GM19239 (cell line): ENCODE data around the gene PSPN.
A peak's percentile ranks its signal among the peaks of the same experiment; 100 is the strongest.
"Not testable (repeated sequence)": the region's sequence is repeated elsewhere in the genome, so short reads cannot be mapped to it uniquely, and the experiment has no call there.

Source experiments
- DNase-seq: peaks from one replicate; pipeline ENCODE4 v3.0.0; 2011; ENCODE audit warnings: low spot score; ENCODE audit not compliant: insufficient read length
- FAIRE-seq: peaks from 2 replicates; lab custom pipeline; 2011; peaks lifted over from hg19 to GRCh38; lab: Jason Lieb, UNC

Gene PSPN

GRCh38 chr19:6374161-6374709, 1.5 kb downstream of the PSPN start:
- no peak for DNase-seq
- no peak for FAIRE-seq

DNA sequence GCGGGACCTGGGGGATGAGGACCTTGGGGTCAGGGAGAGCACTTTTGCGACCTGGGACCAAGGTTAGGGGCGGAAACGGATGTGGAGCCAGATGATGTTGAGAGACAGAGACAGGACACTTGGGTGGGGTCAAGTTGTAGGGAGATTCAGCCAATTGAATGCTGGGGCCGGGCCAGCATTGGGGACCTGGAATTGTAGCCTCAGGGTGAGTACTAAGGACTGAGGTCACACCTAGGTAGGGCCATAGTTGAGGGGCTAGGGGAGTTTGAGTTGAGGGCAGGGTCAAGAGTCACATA, 2.0 kb downstream of the PSPN start:
- FAIRE-seq (peak; percentile 61), DNase-seq (peak; percentile 51)

GRCh38 chr19:6373096-6373812, 2.5 kb downstream of the PSPN start:
- DNase-seq: peak; percentile 93
- FAIRE-seq: peak; percentile 100

- peak; percentile 94 for DNase-seq
- peak; percentile 100 for FAIRE-seq
Observed at GRCh38 chr19:6372594-6373095, 3.1 kb downstream of the PSPN start, which contains the start of gene ALKBH7. Gene ALKBH7 (plus strand): TSS chr19:6372794. CDS start chr19:6372821, 27 bp downstream.

DNA sequence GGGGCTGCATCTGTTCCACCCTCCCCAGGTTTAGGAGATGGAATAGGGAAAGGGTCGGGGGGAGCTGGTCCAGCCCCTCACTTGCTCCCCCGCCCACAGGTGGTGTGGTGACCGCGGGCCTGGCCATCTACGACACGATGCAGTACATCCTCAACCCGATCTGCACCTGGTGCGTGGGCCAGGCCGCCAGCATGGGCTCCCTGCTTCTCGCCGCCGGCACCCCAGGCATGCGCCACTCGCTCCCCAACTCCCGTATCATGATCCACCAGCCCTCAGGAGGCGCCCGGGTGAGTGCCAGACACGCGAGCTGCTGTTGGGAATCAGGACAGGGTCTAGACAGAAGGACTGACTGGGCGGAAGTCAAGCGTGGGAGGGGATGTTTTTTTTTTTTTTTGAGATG, 11.4 kb downstream of the PSPN start:
- FAIRE-seq (no peak), DNase-seq (no peak)

GRCh38 chr19:6362351-6362801, 13.4 kb downstream of the PSPN start:
- FAIRE-seq (no peak), DNase-seq (no peak)

DNA sequence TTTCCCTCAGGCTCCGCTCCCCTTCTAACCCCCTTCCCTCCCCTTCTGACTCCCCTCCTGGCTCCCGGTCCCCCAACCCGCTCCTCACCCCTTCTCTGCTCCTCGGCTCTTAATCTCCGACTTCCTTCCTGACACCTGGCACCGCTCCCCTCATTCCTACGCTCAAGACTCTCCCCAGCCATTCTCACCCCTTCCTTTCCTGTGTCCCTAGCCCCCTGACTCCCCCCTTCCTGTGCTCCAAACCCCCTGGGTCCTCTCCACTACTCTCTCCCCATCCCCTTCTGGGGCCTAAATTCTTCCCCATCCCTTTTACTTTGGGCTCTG, 13.7 kb downstream of the PSPN start:
- no peak for DNase-seq
- FAIRE-seq: peak; percentile 84

DNA sequence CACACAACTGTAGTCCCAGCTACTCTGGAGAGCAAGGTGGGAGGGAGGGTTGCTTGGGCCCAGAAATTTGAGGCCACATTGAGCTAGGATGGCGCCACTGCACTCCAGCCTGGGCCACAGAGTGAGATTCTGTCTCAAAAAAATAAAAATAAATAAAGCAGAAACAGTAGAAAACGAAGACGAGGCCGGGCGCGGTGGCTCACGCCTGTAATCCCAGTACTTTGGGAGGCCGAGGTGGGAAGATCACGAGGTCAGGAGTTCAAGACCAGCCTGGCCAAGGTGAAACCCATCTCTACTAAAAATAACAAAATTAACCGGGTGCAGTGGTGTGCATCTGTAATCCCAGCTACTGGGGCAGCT, 14.9 kb downstream of the PSPN start:
- not testable (repeated sequence) for FAIRE-seq

DNA sequence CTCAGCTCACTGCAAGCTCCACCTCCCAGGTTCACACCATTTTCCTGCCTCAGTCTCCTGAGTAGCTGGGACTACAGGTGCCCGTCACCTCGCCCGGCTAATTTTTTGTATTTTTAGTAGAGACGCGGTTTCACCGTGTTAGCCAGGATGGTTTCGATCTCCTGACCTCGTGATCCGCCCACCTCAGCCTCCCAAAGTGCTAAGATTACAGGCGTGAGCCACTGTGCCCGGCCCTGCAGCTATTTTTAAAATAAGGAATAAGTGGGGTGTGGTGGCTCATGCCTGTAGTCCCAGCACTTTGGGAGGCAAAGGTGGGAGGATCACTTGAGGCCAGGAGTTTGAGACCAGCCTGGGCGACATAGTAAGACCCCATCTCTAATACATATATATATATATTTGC, 15.3 kb downstream of the PSPN start:
- DNase-seq, FAIRE-seq: not testable (repeated sequence)

More for the DNA sequence above, 14.9 kb downstream of the PSPN start:
- not testable (repeated sequence) for DNase-seq

- FAIRE-seq (no peak), DNase-seq (no peak)
Observed at GRCh38 chr19:6359568-6360341, 16.0 kb downstream of the PSPN start.

DNA sequence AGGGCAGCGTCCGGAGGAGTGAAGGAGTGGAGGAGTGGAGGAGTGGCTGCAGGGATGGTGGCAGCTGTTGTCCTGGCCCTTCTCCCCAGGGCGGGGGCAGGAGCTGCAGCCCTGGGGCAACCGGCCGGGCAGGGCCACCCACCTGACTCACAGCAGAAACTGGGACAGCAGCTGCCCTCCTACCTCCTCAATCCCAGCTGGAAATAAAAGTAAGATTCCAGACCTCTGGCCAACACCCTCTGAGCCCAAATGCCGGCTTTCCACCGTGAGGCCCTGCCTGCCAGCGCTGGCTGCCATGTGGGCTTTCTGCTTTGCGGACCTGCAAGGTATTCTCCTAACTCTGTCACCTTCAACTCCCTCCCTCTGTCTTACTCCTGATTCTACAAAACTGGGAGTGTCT, 17.7 kb downstream of the PSPN start:
- FAIRE-seq (no peak), DNase-seq (no peak)

DNA sequence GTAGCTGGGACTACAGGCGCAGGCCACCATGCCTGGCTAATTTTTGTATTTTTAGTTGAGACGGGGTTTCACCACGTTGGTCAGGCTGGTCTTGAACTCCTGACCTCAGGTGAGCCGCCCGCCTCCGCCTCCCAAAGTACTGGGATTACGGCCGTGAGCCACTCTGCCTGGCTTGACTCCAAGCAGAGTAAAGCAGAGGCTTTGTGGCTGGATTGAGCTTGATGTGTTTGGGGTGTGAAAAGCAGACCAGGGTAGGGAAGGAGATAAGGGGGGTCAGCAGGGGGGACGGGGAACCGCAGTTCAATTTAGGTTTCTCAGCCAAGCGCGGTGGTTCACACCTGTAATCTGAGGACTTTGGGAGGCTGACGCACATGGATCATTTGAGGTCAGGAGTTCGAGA, 18.6 kb downstream of the PSPN start:
- DNase-seq (no peak), FAIRE-seq (no peak)

DNA sequence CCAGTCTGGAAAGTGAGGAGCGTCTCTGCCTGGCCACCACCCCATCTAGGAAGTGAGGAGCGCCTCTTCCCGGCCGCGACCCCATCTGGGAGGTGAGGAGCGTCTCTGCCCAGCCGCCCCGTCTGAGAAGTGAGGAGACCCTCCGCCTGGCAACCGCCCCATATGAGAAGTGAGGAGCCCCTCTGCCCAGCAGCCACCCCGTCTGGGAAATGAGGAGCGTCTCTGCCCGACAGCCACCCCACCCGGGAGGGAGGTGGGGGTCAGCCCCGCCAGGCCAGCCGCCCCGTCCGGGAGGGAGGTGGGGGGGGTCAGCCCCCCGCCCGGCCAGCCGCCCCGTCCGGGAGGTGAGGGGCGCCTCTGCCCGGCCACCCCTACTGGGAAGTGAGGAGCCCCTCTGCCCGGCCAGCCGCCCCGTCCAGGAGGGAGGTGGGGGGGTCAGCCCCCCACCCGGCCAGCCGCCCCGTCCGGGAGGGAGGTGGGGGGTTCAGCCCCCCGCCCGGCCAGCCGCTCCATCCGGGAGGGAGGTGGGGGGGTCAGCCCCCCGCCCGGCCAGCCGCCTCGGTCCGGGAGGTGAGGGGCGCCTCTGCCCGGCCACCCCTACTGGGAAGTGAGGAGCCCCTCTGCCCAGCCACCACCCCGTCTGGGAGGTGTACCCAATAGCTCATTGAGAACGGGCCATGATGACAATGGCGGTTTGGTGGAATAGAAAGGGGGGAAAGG, 20.3 kb downstream of the PSPN start:
- not testable (repeated sequence) for DNase-seq, FAIRE-seq

GRCh38 chr19:6354098-6354674, 21.5 kb downstream of the PSPN start:
- FAIRE-seq: no peak
- no peak for DNase-seq

DNA sequence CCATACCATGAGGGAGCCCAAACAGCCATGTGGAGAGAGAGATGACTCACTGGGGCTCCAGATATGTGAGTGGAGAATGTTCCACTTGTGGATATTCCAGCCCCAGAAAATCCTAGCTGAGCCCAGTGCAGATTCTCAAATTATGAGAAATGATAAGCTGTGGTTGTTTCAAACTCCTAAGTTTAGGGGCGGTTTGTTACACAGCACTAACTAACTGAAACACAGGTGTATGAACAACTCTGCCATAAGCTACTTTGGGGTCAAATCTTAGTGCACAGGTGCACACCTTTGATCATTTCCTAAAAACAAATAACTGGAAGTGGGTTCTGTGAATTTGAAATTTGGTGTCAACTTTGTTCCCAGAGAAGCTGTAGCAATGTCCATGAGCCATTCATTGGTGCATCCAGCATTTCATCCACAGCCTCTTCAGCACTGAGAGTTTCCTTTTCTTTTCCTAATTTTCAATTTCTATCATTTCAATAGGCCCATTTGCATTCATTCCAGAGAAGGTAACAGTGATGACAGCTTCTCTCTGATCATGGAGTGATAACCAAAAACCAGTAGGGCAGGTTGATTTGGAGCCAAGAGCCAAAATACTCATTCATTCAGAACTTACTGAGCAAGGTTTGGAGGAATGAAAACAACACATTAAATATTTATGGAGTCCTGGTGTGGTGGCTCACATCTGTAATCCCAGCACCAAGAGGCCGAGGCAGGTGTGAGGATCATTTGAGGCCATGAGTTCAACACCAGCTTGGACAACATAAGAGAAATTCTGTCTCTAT, 23.2 kb downstream of the PSPN start:
- no peak for FAIRE-seq
- DNase-seq: no peak

DNA sequence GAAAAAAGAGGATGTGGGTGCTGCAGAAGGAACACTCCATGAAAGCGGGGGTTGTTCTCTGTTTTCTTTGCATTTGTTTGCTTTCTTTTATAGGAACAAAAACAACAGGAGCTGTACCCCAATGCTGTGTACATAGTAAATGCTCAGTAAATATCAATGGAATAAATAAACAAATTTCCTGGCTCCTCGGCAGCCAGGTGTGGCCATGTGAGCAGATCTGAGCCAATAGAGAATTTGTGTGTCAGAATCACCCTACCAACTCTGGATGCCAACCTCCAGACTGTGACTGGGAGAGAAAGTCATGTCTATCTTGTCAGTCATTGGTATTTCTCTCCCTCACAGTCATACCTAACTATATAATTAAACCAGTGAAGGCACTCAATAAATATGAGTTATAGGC, 25.0 kb downstream of the PSPN start:
- no peak for DNase-seq
- FAIRE-seq: no peak

- not testable (repeated sequence) for FAIRE-seq
Observed at GRCh38 chr19:6349271-6349670, 26.5 kb downstream of the PSPN start.

DNA sequence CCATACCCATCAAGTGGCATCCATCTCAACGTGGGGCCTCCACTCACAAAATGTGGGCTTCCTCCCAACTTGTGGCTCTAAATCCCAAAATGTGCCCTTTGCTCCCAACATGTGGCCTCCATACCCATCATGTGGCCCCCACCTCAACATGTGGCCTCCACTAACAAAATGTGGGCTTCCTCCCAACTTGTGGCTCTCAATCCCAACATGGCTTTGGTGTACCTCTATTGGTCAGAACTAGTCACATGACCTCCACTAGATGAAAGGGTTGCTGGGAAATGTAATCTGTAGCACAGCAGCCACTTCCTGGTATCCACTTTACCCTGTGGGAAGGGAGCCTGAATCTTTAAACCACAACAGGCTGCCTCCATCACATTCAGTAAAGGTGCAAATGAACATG, 32.3 kb downstream of the PSPN start:
- FAIRE-seq: no peak
- DNase-seq: no peak

More at GRCh38 chr19:6349271-6349670, 26.5 kb downstream of the PSPN start:
- DNase-seq: not testable (repeated sequence)

GRCh38 chr19:6340493-6341201, 35.1 kb downstream of the PSPN start:
- DNase-seq: no peak
- no peak for FAIRE-seq
